T-helper 1 cell treated with Interleukin-12 subunit alpha and Interleukin-12 subunit beta and Interleukin-4 antibody, amounts not matched to agents 30 μg/mL and 1 μg/mL, for 36 hours (primary cell): ENCODE results near the gene RNASE12.

Source experiments
- H3K27ac Mint-ChIP-seq: one replicate; pipeline ENCODE4 v1.8.0; 2021; ENCODE audit warnings: mild to moderate bottlenecking, mixed read lengths
- H3K27me3 Mint-ChIP-seq: one replicate; pipeline ENCODE4 v1.8.0; 2021; ENCODE audit warnings: low read depth, mixed read lengths
- H3K36me3 Mint-ChIP-seq: one replicate; pipeline ENCODE4 v1.8.0; 2021; ENCODE audit warnings: low read depth, mixed read lengths
- H3K4me1 Mint-ChIP-seq: one replicate; pipeline ENCODE4 v1.8.0; 2021; ENCODE audit warnings: low read depth, mixed read lengths
- H3K4me3 Mint-ChIP-seq: one replicate; pipeline ENCODE4 v1.8.0; 2021; ENCODE audit warnings: mild to moderate bottlenecking, moderate library complexity, mixed read lengths
- H3K9me3 Mint-ChIP-seq: one replicate; pipeline ENCODE4 v1.8.0; 2021; ENCODE audit warnings: mixed read lengths

The RNASE12 gene, protein sequence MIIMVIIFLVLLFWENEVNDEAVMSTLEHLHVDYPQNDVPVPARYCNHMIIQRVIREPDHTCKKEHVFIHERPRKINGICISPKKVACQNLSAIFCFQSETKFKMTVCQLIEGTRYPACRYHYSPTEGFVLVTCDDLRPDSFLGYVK

GRCh38 chr14:20591235-20591634, at the start of gene RNASE12:
TSS of gene RNASE12 (minus strand) at chr14:20591376. CDS start at chr14:20590723, 653 bp downstream.
- no peak within 1 kb of the TSS for H3K4me3 Mint-ChIP-seq
- H3K4me1 Mint-ChIP-seq, result no peaks in the 10 kb centered on the region
- no peaks in the 10 kb centered on the region for H3K27me3 Mint-ChIP-seq
- H3K36me3 Mint-ChIP-seq, result no peaks in the 10 kb centered on the region
- H3K9me3 Mint-ChIP-seq, result no peaks in the 10 kb centered on the region
- no peak within 1 kb of the TSS for H3K27ac Mint-ChIP-seq

- peak overlapping the region; percentile 76 for H3K4me3 Mint-ChIP-seq
- H3K4me1 Mint-ChIP-seq, result peaks cover 32% of the 10 kb centered on the region
- peaks cover 76% of the 10 kb centered on the region for H3K27me3 Mint-ChIP-seq
- H3K36me3 Mint-ChIP-seq, result no peaks in the 10 kb centered on the region
- H3K9me3 Mint-ChIP-seq, result no peaks in the 10 kb centered on the region
- peak overlapping the region; percentile 89 for H3K27ac Mint-ChIP-seq
Observed at GRCh38 chr14:20632831-20633691, 41.9 kb upstream of the RNASE12 start.

DNA sequence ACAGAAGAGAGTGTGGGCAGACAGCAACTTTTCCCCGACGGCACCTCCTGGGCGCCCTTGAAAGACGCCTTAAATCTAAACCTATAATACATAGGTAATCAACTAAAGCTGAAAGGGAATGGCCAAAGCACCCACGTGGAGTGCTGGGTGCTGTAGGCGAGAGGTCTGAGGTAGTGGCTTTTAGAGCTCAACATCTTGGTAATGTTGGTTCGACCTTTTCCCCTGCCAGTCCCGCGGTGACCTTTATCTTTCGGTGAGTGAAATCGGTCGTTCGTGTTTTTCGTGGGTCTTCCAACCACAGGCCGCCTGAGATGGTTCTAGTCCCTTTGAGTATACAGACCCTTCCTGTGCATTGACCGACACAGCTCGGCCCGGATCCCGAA, 41.3 kb upstream of the RNASE12 start:
- H3K4me3 Mint-ChIP-seq, result peak overlapping the region; percentile 76
- H3K4me1 Mint-ChIP-seq, result peaks cover 34% of the 10 kb centered on the region
- no peaks in the 10 kb centered on the region for H3K9me3 Mint-ChIP-seq
- H3K27ac Mint-ChIP-seq, result peak overlapping the region; percentile 89
- peaks cover 82% of the 10 kb centered on the region for H3K27me3 Mint-ChIP-seq
- no peaks in the 10 kb centered on the region for H3K36me3 Mint-ChIP-seq

GRCh38 chr14:20631880-20632389, 40.8 kb upstream of the RNASE12 start:
- H3K4me3 Mint-ChIP-seq, result peak overlapping the region; percentile 76
- H3K9me3 Mint-ChIP-seq, result no peaks in the 10 kb centered on the region
- H3K36me3 Mint-ChIP-seq, result no peaks in the 10 kb centered on the region
- H3K27ac Mint-ChIP-seq, result peak overlapping the region; percentile 23
- H3K27me3 Mint-ChIP-seq, result peaks cover 86% of the 10 kb centered on the region
- H3K4me1 Mint-ChIP-seq, result peaks cover 35% of the 10 kb centered on the region

DNA sequence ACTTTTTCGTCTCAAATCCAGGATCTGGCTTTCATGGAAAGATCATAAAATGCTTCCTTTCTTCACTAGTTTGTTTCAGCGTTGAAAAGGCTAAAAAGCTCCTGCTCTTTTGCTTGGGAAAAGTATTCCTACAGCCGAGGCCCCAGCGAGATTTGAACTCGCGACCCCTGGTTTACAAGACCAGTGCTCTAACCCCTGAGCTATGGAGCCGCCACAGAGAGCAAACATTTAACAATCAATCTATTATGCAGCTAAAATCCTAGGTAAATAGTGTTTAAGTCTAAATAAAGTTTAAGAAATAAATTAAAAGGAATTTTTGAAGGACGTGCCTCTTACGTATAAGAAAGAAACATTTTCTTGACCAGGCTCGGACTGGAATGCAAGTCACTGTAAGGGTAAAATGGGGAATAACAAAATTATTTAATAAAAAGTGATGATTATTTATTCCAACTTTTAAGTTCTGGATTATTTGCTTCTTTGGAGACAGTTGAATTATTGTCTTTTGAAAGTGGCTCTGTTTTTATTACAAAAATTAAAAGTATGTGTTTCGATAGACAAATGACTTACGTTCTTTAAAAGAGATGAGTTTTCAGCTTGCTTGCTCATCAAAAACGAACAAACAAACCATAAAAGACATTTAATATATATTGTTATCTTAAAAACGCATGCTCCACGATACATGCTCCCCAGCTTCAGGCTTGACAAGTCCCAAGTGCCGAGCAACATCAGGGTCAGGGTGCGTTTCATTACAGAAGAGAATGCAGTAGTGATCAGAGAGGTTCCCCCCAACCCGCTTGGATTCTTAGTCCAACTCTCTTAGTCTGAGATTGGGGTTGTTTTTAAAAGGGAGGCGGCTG, 40.1 kb upstream of the RNASE12 start:
- Mint-ChIP-seq H3K27ac (peak overlapping the region; percentile 51), H3K27me3 (peaks cover 86% of the 10 kb centered on the region), H3K9me3 (no peaks in the 10 kb centered on the region), H3K4me3 (peak overlapping the region; percentile 76), H3K36me3 (no peaks in the 10 kb centered on the region), H3K4me1 (peaks cover 40% of the 10 kb centered on the region)

GRCh38 chr14:20630340-20631022, 39.3 kb upstream of the RNASE12 start:
- Mint-ChIP-seq H3K4me1 (peaks cover 43% of the 10 kb centered on the region), H3K27me3 (peaks cover 85% of the 10 kb centered on the region), H3K4me3 (peak overlapping the region; percentile 74), H3K36me3 (peaks cover 2% of the 10 kb centered on the region), H3K9me3 (no peaks in the 10 kb centered on the region), H3K27ac (peak overlapping the region; percentile 51)

GRCh38 chr14:20628063-20628854, 37.1 kb upstream of the RNASE12 start:
- no peak overlapping the region for H3K27ac Mint-ChIP-seq
- peaks cover 82% of the 10 kb centered on the region for H3K27me3 Mint-ChIP-seq
- no peak overlapping the region for H3K4me3 Mint-ChIP-seq
- H3K4me1 Mint-ChIP-seq, result peaks cover 58% of the 10 kb centered on the region
- H3K9me3 Mint-ChIP-seq, result no peaks in the 10 kb centered on the region
- H3K36me3 Mint-ChIP-seq, result peaks cover 9% of the 10 kb centered on the region

DNA sequence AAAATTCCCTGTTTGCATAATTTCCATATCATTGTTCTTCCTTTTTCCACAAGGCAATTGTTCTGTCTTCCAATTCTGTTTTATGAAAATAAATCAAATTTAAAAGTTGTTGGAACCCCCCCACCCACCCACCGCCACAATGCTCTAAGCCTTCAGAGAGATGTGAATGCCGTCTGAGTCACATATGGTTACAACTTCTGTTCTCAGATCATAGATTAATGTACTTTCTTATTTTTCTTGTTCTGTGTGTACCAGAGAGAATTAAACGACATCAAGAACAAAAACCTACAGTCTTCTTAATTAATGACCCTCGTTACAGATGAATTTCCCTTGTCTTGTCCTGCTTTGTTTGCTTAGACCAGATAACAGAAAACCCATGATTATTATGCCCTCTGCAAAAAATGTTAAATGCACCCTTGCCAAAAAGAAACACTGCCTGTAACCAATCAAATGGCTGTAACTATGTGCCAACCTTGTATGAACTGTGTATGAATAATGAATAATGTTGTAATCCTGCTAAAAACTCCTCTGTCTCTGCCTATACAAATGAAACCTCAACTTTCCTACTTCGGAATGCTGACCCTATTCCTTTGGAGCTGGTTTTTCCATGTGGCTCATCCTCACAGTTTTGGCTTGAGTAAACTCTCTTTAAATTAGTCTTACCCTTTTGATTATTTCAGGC, 36.3 kb upstream of the RNASE12 start:
- Mint-ChIP-seq H3K27me3 (peaks cover 75% of the 10 kb centered on the region), H3K27ac (no peak overlapping the region), H3K9me3 (no peaks in the 10 kb centered on the region), H3K4me3 (no peak overlapping the region), H3K4me1 (peaks cover 56% of the 10 kb centered on the region), H3K36me3 (peaks cover 9% of the 10 kb centered on the region)

GRCh38 chr14:20626274-20626673, 35.1 kb upstream of the RNASE12 start:
- no peak overlapping the region for H3K27ac Mint-ChIP-seq
- peaks cover 9% of the 10 kb centered on the region for H3K36me3 Mint-ChIP-seq

GRCh38 chr14:20624495-20625070, 33.4 kb upstream of the RNASE12 start:
- Mint-ChIP-seq H3K9me3 (no peaks in the 10 kb centered on the region), H3K4me3 (peak overlapping the region; percentile 78), H3K27ac (peak overlapping the region; percentile 66), H3K27me3 (peaks cover 58% of the 10 kb centered on the region), H3K4me1 (peaks cover 40% of the 10 kb centered on the region), H3K36me3 (peaks cover 9% of the 10 kb centered on the region)

More at GRCh38 chr14:20626274-20626673, 35.1 kb upstream of the RNASE12 start:
- Mint-ChIP-seq H3K4me3 (peak overlapping the region; percentile 22), H3K27me3 (peaks cover 72% of the 10 kb centered on the region), H3K4me1 (peaks cover 50% of the 10 kb centered on the region), H3K9me3 (no peaks in the 10 kb centered on the region)

- H3K27ac Mint-ChIP-seq, result no peak overlapping the region
- H3K4me3 Mint-ChIP-seq, result peak overlapping the region; percentile 66
- no peaks in the 10 kb centered on the region for H3K9me3 Mint-ChIP-seq
- peaks cover 40% of the 10 kb centered on the region for H3K4me1 Mint-ChIP-seq
- H3K36me3 Mint-ChIP-seq, result peaks cover 9% of the 10 kb centered on the region
- H3K27me3 Mint-ChIP-seq, result peaks cover 53% of the 10 kb centered on the region
Observed at GRCh38 chr14:20623798-20624197, 32.6 kb upstream of the RNASE12 start.

- H3K27ac Mint-ChIP-seq, result peak overlapping the region; percentile 8
Observed at GRCh38 chr14:20622816-20623291, 31.7 kb upstream of the RNASE12 start.

More at GRCh38 chr14:20622816-20623291, 31.7 kb upstream of the RNASE12 start:
- H3K4me1 Mint-ChIP-seq, result peaks cover 37% of the 10 kb centered on the region
- no peaks in the 10 kb centered on the region for H3K9me3 Mint-ChIP-seq
- peaks cover 43% of the 10 kb centered on the region for H3K27me3 Mint-ChIP-seq
- peak overlapping the region; percentile 61 for H3K4me3 Mint-ChIP-seq
- peaks cover 9% of the 10 kb centered on the region for H3K36me3 Mint-ChIP-seq
